ENCODE data around the gene GCAT.
"Not testable (repeated sequence)": the region's sequence is repeated elsewhere in the genome, so short reads cannot be mapped to it uniquely, and the experiment has no call there.

GCAT gene

GRCh38 chr22:37782340-37783168, 25.2 kb upstream of the GCAT start:
- DNase-seq (ENCODE audit: low read depth): no peak

- DNase-seq (ENCODE audit: low read depth): no peak
These were observed 22.8 kb upstream of the GCAT start for GRCh38 chr22:37784829-37785495.

GRCh38 chr22:37790234-37790633, 17.5 kb upstream of the GCAT start:
- no peak for DNase-seq (ENCODE audit: low read depth)

- no peak for DNase-seq (ENCODE audit: low read depth)
These were observed 15.2 kb upstream of the GCAT start for GRCh38 chr22:37792494-37792893.

- DNase-seq (ENCODE audit: low read depth): no peak
These were observed 13.4 kb upstream of the GCAT start for GRCh38 chr22:37794376-37794775.

GRCh38 chr22:37796079-37796478, 11.7 kb upstream of the GCAT start:
- DNase-seq (ENCODE audit: low read depth): no peak

GRCh38 chr22:37797259-37797658, 10.5 kb upstream of the GCAT start:
- DNase-seq (ENCODE audit: low read depth): not testable (repeated sequence)

- DNase-seq (ENCODE audit: low read depth): no peak
These were observed 9.7 kb upstream of the GCAT start for GRCh38 chr22:37797874-37798500.

GRCh38 chr22:37799979-37800378, 7.8 kb upstream of the GCAT start:
- DNase-seq (ENCODE audit: low read depth): not testable (repeated sequence)

- no peak for DNase-seq (ENCODE audit: low read depth)
These were observed 5.8 kb upstream of the GCAT start for GRCh38 chr22:37801946-37802309.

GRCh38 chr22:37802310-37803194, 5.2 kb upstream of the GCAT start:
- no peak for DNase-seq (ENCODE audit: low read depth)

- no peak for DNase-seq (ENCODE audit: low read depth)
These were observed 4.5 kb upstream of the GCAT start for GRCh38 chr22:37803195-37803638.

- no peak for DNase-seq (ENCODE audit: low read depth)
These were observed 3.9 kb upstream of the GCAT start for GRCh38 chr22:37803639-37804351.

GRCh38 chr22:37804352-37804880, 3.3 kb upstream of the GCAT start:
- DNase-seq (ENCODE audit: low read depth): no peak

- DNase-seq (ENCODE audit: low read depth): no peak
These were observed 2.6 kb upstream of the GCAT start for GRCh38 chr22:37804881-37805809.

- no peak for DNase-seq (ENCODE audit: low read depth)
These were observed 1.9 kb upstream of the GCAT start for GRCh38 chr22:37805810-37806277.

- DNase-seq (ENCODE audit: low read depth): no peak
These were observed 1.1 kb upstream of the GCAT start for GRCh38 chr22:37806409-37807333.

GRCh38 chr22:37808294-37808657, 542 bp downstream of the GCAT start:
- DNase-seq (ENCODE audit: low read depth): no peak

All from stimulated activated CD8-positive, alpha-beta memory T cell treated with anti-CD3 and anti-CD28 coated beads, Interleukin-15, amount 100 ng/mL, for 1 hour (primary cell).